Fibroblast of the conjunctiva (primary cell): ENCODE results near the gene NOTCH1.

Experiments
- DNase-seq: peaks from one replicate; pipeline ENCODE4 v3.0.0-alpha.2; 2010; ENCODE audit warnings: low read depth

The NOTCH1 gene

GRCh38 chr9:136499935-136500910 lies 45.6 kb downstream of the NOTCH1 start:
- DNase-seq, result no peak

GRCh38 chr9:136499071-136499934 lies 46.5 kb downstream of the NOTCH1 start:
- DNase-seq, result no peak

GRCh38 chr9:136497916-136498695 lies 47.7 kb downstream of the NOTCH1 start:
- DNase-seq, result no peak

- DNase-seq, result no peak
Observed at GRCh38 chr9:136496801-136497620, 48.8 kb downstream of the NOTCH1 start.

- DNase-seq, result no peak
Observed at GRCh38 chr9:136496181-136496580, 49.7 kb downstream of the NOTCH1 start.

GRCh38 chr9:136495238-136495800 lies 50.5 kb downstream of the NOTCH1 start:
- no peak for DNase-seq

GRCh38 chr9:136494531-136495215 lies 51.2 kb downstream of the NOTCH1 start:
- DNase-seq, result no peak

GRCh38 chr9:136494012-136494411 lies 51.8 kb downstream of the NOTCH1 start:
- DNase-seq, result no peak

- no peak for DNase-seq
Observed at GRCh38 chr9:136493567-136493971, 52.3 kb downstream of the NOTCH1 start.

- DNase-seq, result no peak
Observed at GRCh38 chr9:136492978-136493522, 52.8 kb downstream of the NOTCH1 start.

GRCh38 chr9:136489731-136490130 lies 56.1 kb downstream of the NOTCH1 start:
- no peak for DNase-seq

GRCh38 chr9:136488247-136489214 lies 57.3 kb downstream of the NOTCH1 start:
- DNase-seq, result no peak

GRCh38 chr9:136487672-136488071 lies 58.2 kb downstream of the NOTCH1 start:
- no peak for DNase-seq

- DNase-seq, result no peak
Observed at GRCh38 chr9:136486823-136487620, 58.8 kb downstream of the NOTCH1 start.

- DNase-seq, result no peak
Observed at GRCh38 chr9:136486131-136486530, 59.7 kb downstream of the NOTCH1 start.

GRCh38 chr9:136485049-136486045 lies 60.5 kb downstream of the NOTCH1 start:
- peak; percentile 54 for DNase-seq
